Calu3 (cell line): Measurements from ENCODE around the gene MMP2. TPM values are rescaled to one million over a fixed set of nuclear protein-coding genes. Genes with fewer than 3 reads are reported as not detected.

Source experiments
- BruUV-seq: library from RNA; stranded (reverse); fragments of 400-500 nt; replicated peaks from 2 replicates; lab custom pipeline; 2021; lab: Mats Ljungman, UMichigan
- CTCF ChIA-PET: fragments of 300-600 bp; sonication (Branson Sonifier 250); formaldehyde crosslinking; loops from one replicate; lab custom pipeline; 2022; ENCODE audit warnings: antibody characterized with exemption; lab: Charles Lee
- DNase-seq: peaks from one replicate; pipeline ENCODE4 v3.0.0; 2022
- H3K27ac Mint-ChIP-seq: one replicate; pipeline ENCODE4 v1.8.0; 2022; ENCODE audit warnings: mixed read lengths; ENCODE audit not compliant: unreplicated experiment
- H3K27me3 Mint-ChIP-seq: one replicate; pipeline ENCODE4 v1.8.0; 2022; ENCODE audit warnings: mixed read lengths; ENCODE audit not compliant: unreplicated experiment
- H3K36me3 Mint-ChIP-seq: one replicate; pipeline ENCODE4 v1.8.0; 2022; ENCODE audit warnings: mild to moderate bottlenecking, moderate library complexity, mixed read lengths; ENCODE audit not compliant: insufficient read depth, unreplicated experiment
- H3K4me1 Mint-ChIP-seq: one replicate; pipeline ENCODE4 v1.8.0; 2022; ENCODE audit warnings: mild to moderate bottlenecking, low read depth, mixed read lengths; ENCODE audit not compliant: unreplicated experiment
- H3K4me3 Mint-ChIP-seq: one replicate; pipeline ENCODE4 v1.8.0; 2022; ENCODE audit warnings: mild to moderate bottlenecking, low read depth, moderate library complexity, mixed read lengths; ENCODE audit not compliant: unreplicated experiment
- H3K9me3 Mint-ChIP-seq: one replicate; pipeline ENCODE4 v1.8.0; 2022; ENCODE audit warnings: low read depth, mixed read lengths; ENCODE audit not compliant: unreplicated experiment
- intact Hi-C: fragments of 100-400 bp; cut with micrococcal nuclease; formaldehyde crosslinking; loops from one replicate; pipeline ENCODE4 v1.10.0; 2022; ENCODE audit not compliant: unreplicated experiment
- total RNA-seq: library from RNA; stranded (reverse); gene quantifications from 2 replicates; pipeline ENCODE4 v1.2.3, GENCODE V29; 2022
- TF ChIP-seq, protein P1 (sequence below): fragments of 200-600 bp; IDR thresholded peaks from one replicate; pipeline ENCODE4 v1.8.0; 2022; ENCODE audit warnings: antibody characterized with exemption; ENCODE audit not compliant: unreplicated experiment

The MMP2 gene
- total RNA-seq, 1 experiment from 2014 or later: not detected

DNA sequence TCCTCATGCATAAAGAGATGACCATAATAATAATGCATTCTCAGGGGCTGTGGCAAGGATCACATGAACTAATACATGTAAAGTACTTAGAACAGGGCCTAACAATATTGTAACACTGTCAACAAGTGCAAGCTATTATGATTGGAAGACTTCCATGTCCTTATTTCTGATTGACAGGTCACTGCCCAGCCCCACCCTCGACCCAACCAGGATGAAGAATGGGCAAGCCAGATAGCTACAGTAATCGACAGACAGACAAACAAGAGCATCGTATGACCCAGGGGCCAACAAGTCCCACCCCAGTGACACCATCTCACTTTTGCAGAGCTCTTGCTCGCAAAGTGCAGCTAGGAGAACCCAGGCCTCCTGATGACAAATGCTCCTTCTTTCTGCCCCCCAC is 14.6 kb upstream of the MMP2 start:
- CTCF ChIA-PET: interaction anchor here (0.6 to 1.8 kb wide), 18 partner anchors 8 to 854 kb away, joined by 4 to 13 read pairs (median 4); no protein-coding TSS in a partner anchor
- Mint-ChIP-seq H3K27me3 (peaks cover 41% of the 10 kb centered on the region), H3K36me3 (no peaks in the 10 kb centered on the region), H3K27ac (no peak overlapping the region), H3K9me3 (no peaks in the 10 kb centered on the region), H3K4me1 (no peaks in the 10 kb centered on the region), H3K4me3 (no peak overlapping the region)
- intact Hi-C loops: loop anchor here (2.0 to 10.0 kb wide), 2 partner anchors 180 to 378 kb away; no protein-coding TSS in a partner anchor
- BruUV-seq: no TSS peak
- DNase-seq: no peak
- TF ChIP-seq, protein P1, sequence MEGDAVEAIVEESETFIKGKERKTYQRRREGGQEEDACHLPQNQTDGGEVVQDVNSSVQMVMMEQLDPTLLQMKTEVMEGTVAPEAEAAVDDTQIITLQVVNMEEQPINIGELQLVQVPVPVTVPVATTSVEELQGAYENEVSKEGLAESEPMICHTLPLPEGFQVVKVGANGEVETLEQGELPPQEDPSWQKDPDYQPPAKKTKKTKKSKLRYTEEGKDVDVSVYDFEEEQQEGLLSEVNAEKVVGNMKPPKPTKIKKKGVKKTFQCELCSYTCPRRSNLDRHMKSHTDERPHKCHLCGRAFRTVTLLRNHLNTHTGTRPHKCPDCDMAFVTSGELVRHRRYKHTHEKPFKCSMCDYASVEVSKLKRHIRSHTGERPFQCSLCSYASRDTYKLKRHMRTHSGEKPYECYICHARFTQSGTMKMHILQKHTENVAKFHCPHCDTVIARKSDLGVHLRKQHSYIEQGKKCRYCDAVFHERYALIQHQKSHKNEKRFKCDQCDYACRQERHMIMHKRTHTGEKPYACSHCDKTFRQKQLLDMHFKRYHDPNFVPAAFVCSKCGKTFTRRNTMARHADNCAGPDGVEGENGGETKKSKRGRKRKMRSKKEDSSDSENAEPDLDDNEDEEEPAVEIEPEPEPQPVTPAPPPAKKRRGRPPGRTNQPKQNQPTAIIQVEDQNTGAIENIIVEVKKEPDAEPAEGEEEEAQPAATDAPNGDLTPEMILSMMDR: no peak

DNA sequence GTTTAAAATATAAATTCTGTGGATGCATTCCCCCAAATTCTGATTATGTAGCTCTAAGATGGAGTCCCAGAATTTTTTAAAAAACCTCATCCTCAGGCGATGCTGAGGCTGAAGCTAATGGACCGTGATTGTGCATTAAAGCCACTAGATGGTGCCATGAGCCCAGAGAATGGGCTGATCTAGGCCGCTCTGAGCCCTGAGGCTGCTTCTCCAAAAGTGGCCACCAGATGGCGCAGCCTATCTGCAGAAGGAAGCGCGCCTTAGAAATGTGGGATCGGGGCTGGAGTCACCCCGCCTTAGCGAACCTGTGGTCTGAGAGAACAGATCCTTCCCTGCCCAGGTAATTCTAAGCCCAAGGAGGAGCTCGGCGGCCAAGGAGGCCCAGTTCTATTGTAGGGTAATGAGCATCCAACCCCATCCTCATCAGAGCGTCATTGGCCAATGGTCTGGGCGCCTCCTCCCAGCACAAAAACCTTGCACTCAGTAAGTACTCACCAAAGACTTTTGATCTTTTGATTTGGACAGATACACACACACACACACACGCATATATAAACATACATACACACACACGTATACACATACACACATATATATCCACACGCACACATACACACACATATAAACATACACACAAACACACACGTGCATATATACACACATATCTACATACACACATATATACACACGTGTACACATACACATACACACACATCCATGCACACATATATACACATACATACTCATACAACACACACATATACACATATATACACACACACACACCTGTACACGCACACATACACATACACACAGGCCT is 13.7 kb upstream of the MMP2 start:
- DNase-seq: peak; percentile 90
- Mint-ChIP-seq H3K4me3 (no peak overlapping the region), H3K36me3 (no peaks in the 10 kb centered on the region), H3K4me1 (no peaks in the 10 kb centered on the region), H3K27me3 (peaks cover 41% of the 10 kb centered on the region), H3K27ac (no peak overlapping the region), H3K9me3 (no peaks in the 10 kb centered on the region)
- CTCF ChIA-PET: interaction anchor here (0.6 to 1.8 kb wide), 19 partner anchors 9 to 853 kb away, joined by 3 to 13 read pairs (median 4); no protein-coding TSS in a partner anchor
- TF ChIP-seq, protein P1: peak; percentile 100
- intact Hi-C loops: loop anchor here (1.0 to 10.0 kb wide), 4 partner anchors 78 to 378 kb away; no protein-coding TSS in a partner anchor
- no TSS peak for BruUV-seq

DNA sequence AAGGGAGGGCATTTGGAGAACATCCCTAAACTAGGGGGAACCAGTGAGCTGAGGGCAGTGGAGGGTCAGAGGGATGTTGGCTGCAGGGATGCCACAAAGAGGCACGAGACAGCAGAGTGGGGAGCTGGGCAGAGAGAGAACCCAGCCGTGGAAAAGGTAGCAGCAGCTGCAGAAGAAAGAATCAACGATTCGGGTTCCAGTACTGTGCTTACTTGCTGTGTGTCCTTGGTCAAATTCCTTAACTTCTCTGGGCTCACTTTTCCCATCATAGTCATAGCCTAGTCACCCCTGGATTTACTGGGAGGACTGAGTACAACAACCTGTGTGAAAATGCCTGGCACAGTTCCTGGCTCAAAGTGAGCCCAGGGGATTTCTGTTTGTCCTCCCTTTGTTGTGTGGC is 12.8 kb upstream of the MMP2 start:
- BruUV-seq: no TSS peak

DNA sequence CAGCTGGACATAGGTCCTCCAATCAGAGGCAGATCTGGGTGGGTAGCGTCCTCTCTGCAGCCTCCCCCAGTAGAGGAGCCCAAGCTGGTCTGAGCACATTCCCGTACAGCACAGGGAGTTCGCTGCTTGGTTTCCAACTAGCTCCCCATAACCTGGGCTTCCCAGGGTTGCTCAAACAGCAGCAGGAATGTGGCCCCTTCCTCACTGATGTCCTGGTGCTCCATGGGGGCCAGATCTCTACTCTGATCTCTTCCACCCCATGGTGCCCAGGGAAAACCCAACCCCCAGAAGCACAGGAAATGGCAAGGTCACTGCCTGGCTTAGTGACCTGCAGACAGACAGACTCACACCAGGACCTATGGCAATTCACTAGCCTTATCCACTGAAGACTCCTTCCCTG is 11.1 kb upstream of the MMP2 start:
- no peaks in the 10 kb centered on the region for H3K9me3 Mint-ChIP-seq
- TF ChIP-seq, protein P1: no peak
- CTCF ChIA-PET: no interaction called here
- intact Hi-C loops: loop anchor here (10.0 kb wide), 1 partner anchor 177 kb away; no protein-coding TSS in a partner anchor
- no peak for DNase-seq
- H3K27me3 Mint-ChIP-seq: peaks cover 15% of the 10 kb centered on the region
- no peak overlapping the region for H3K27ac Mint-ChIP-seq
- no TSS peak for BruUV-seq
- H3K4me3 Mint-ChIP-seq: no peak overlapping the region
- no peaks in the 10 kb centered on the region for H3K36me3 Mint-ChIP-seq
- peaks cover 9% of the 10 kb centered on the region for H3K4me1 Mint-ChIP-seq

More for the DNA sequence above, 12.8 kb upstream of the MMP2 start:
- H3K4me3 Mint-ChIP-seq: no peak overlapping the region
- no peaks in the 10 kb centered on the region for H3K36me3 Mint-ChIP-seq
- no peaks in the 10 kb centered on the region for H3K9me3 Mint-ChIP-seq
- H3K4me1 Mint-ChIP-seq: peaks cover 2% of the 10 kb centered on the region
- intact Hi-C loops: loop anchor here (10.0 kb wide), 1 partner anchor 179 kb away; no protein-coding TSS in a partner anchor
- H3K27ac Mint-ChIP-seq: no peak overlapping the region
- DNase-seq: no peak
- peaks cover 31% of the 10 kb centered on the region for H3K27me3 Mint-ChIP-seq
- CTCF ChIA-PET: interaction anchor here (0.9 to 1.6 kb wide), 2 partner anchors 33 to 193 kb away, joined by 3 read pairs; no protein-coding TSS in a partner anchor
- TF ChIP-seq, protein P1: no peak
